IPS DF 6.9 (cell line): ENCODE measurements around the gene JAML.

Source experiments
- DNase-seq: peaks from one replicate; pipeline ENCODE4 v3.0.0-alpha.2; 2013; ENCODE audit warnings: low read depth, low spot score
- H3K27ac ChIP-seq: one replicate; pipeline ENCODE4 v1.5.1; 2013; ENCODE audit warnings: low read length, control low read depth
- H3K27me3 ChIP-seq: 2 replicates; pipeline ENCODE4 v1.6.1; 2013; ENCODE audit warnings: mild to moderate bottlenecking, low read length; ENCODE audit not compliant: control insufficient read depth, insufficient read depth
- H3K36me3 ChIP-seq: 2 replicates; pipeline ENCODE4 v1.6.1; 2013; ENCODE audit warnings: low read length; ENCODE audit not compliant: control insufficient read depth, insufficient read depth
- H3K4me1 ChIP-seq: 2 replicates; pipeline ENCODE4 v1.6.1; 2013; ENCODE audit warnings: low read length; ENCODE audit not compliant: control insufficient read depth, insufficient read depth
- H3K4me3 ChIP-seq: 2 replicates; pipeline ENCODE4 v1.5.1; 2013; ENCODE audit warnings: mild to moderate bottlenecking, low read length
- H3K9me3 ChIP-seq: 2 replicates; pipeline ENCODE4 v1.6.1; 2013; ENCODE audit warnings: low read length, inconsistent platforms; ENCODE audit not compliant: control insufficient read depth, insufficient read depth
- WGBS: extraction: QIAGEN DNeasy Blood & Tissue Kit; methylation state at CpG from one replicate; pipeline ENCODE4 v1.1.7; 2013; ENCODE audit warnings: mixed read lengths, missing lambda C conversion rate; ENCODE audit not compliant: insufficient read length, insufficient coverage; 5-methylcytosine and 5-hydroxymethylcytosine counted together

The JAML gene

GRCh38 chr11:118240999-118241763, 16.4 kb upstream of the JAML start:
- DNase-seq: no peak
- Histone ChIP-seq H3K36me3 (no peaks in the 10 kb centered on the region), H3K27ac (no peak overlapping the region), H3K27me3 (no peaks in the 10 kb centered on the region; the same call in 1 of the 2 replicates), H3K9me3 (no peaks in the 10 kb centered on the region), H3K4me1 (no peaks in the 10 kb centered on the region; the same call in 1 of the 2 replicates), H3K4me3 (no peak overlapping the region)
- no CpG with 5 or more reads among the region's 9 CpGs for WGBS

DNA sequence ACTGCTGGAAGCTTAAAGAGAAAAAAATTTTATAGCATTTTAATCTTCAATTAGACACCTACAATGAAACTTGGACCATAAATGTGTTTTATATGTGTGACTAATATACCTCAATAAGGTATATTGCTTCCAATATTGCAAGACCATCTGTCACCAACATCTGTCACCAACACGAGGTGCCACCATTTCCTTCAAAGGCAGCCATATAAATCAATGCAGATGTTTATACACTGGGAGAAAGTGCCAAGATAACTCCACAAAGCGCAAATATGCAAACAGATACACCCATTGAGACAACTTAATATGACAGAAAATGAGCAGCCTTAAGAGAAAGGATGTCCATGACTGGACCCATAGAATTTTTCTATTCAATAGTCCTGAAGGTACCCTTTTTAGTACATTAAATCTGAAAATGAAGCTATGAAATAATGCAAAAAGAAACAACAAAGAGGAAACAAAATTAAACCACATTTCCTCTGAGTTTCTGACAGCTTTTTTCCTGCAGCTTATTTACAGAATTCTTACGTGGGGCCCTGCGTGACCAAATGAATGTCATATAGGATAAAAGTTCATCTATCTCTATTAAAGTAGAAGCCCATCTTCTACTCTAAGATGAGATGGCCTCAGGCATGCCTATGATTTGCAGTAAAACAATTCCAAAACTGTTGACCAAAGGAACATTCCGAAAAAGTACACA, 14.8 kb upstream of the JAML start:
- DNase-seq: no peak
- no peaks in the 10 kb centered on the region; the same call in 1 of the 2 replicates for H3K27me3 ChIP-seq
- no CpG with 5 or more reads among the region's 5 CpGs for WGBS
- H3K4me1 ChIP-seq: no peaks in the 10 kb centered on the region; the same call in 1 of the 2 replicates
- no peaks in the 10 kb centered on the region for H3K9me3 ChIP-seq
- no peak overlapping the region for H3K4me3 ChIP-seq
- no peak overlapping the region for H3K27ac ChIP-seq
- H3K36me3 ChIP-seq: no peaks in the 10 kb centered on the region

- H3K9me3 ChIP-seq: no peaks in the 10 kb centered on the region
- H3K4me3 ChIP-seq: no peak overlapping the region
- H3K27me3 ChIP-seq: no peaks in the 10 kb centered on the region; the same call in 1 of the 2 replicates
- H3K36me3 ChIP-seq: no peaks in the 10 kb centered on the region
- no CpG with 5 or more reads among the region's 1 CpG for WGBS
- DNase-seq: no peak
- no peaks in the 10 kb centered on the region; the same call in 1 of the 2 replicates for H3K4me1 ChIP-seq
- no peak overlapping the region for H3K27ac ChIP-seq
Observed at GRCh38 chr11:118238929-118239328, 14.1 kb upstream of the JAML start.

- no peak overlapping the region for H3K27ac ChIP-seq
- no peak for DNase-seq
- WGBS: no CpG with 5 or more reads among the region's 2 CpGs
Observed at GRCh38 chr11:118238421-118238820, 13.6 kb upstream of the JAML start.

GRCh38 chr11:118236170-118236569, 11.4 kb upstream of the JAML start:
- no peak overlapping the region for H3K27ac ChIP-seq
- no peaks in the 10 kb centered on the region for H3K36me3 ChIP-seq
- no peaks in the 10 kb centered on the region; the same call in 1 of the 2 replicates for H3K4me1 ChIP-seq
- no peak for DNase-seq
- no peaks in the 10 kb centered on the region for H3K9me3 ChIP-seq
- no CpG with 5 or more reads among the region's 2 CpGs for WGBS
- no peak overlapping the region for H3K4me3 ChIP-seq
- no peaks in the 10 kb centered on the region; the same call in 1 of the 2 replicates for H3K27me3 ChIP-seq

More at GRCh38 chr11:118238421-118238820, 13.6 kb upstream of the JAML start:
- Histone ChIP-seq H3K4me3 (no peak overlapping the region), H3K36me3 (no peaks in the 10 kb centered on the region), H3K27me3 (no peaks in the 10 kb centered on the region; the same call in 1 of the 2 replicates), H3K4me1 (no peaks in the 10 kb centered on the region; the same call in 1 of the 2 replicates), H3K9me3 (no peaks in the 10 kb centered on the region)

DNA sequence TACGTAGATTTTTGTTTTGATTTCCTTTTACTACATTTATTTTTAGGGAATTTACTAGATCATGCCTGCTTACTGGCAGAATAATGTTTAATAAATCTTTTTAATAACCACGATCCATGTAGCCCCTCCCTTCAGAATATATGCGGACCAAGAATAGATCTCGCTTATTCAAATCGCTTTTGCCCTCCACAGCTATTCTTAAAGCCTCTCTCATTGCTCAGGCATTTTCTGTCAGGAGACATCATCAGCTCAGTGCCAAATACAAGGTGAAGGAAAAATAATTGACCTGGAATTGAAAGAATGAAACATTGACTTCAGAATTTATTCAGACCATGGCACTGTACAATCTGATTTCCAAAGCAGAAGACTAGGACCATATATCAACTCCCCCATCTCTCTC, 10.0 kb upstream of the JAML start:
- H3K4me1 ChIP-seq: no peaks in the 10 kb centered on the region; the same call in 1 of the 2 replicates
- no peak overlapping the region for H3K27ac ChIP-seq
- H3K9me3 ChIP-seq: no peaks in the 10 kb centered on the region
- no peaks in the 10 kb centered on the region for H3K36me3 ChIP-seq
- no CpG with 5 or more reads among the region's 5 CpGs for WGBS
- DNase-seq: no peak
- H3K27me3 ChIP-seq: no peaks in the 10 kb centered on the region; the same call in 1 of the 2 replicates
- no peak overlapping the region for H3K4me3 ChIP-seq

- no CpG with 5 or more reads among the region's 1 CpG for WGBS
- no peaks in the 10 kb centered on the region for H3K36me3 ChIP-seq
- H3K4me1 ChIP-seq: no peaks in the 10 kb centered on the region; the same call in 1 of the 2 replicates
Observed at GRCh38 chr11:118233850-118234249, 9.0 kb upstream of the JAML start.

GRCh38 chr11:118233377-118233776, 8.6 kb upstream of the JAML start:
- WGBS: no CpG with 5 or more reads among the region's 5 CpGs
- Histone ChIP-seq H3K9me3 (no peaks in the 10 kb centered on the region), H3K4me3 (no peak overlapping the region), H3K27me3 (no peaks in the 10 kb centered on the region; the same call in 1 of the 2 replicates), H3K27ac (no peak overlapping the region), H3K4me1 (no peaks in the 10 kb centered on the region), H3K36me3 (no peaks in the 10 kb centered on the region)
- no peak for DNase-seq

More at GRCh38 chr11:118233850-118234249, 9.0 kb upstream of the JAML start:
- H3K4me3 ChIP-seq: no peak overlapping the region
- DNase-seq: no peak
- no peaks in the 10 kb centered on the region; the same call in 1 of the 2 replicates for H3K27me3 ChIP-seq
- no peaks in the 10 kb centered on the region for H3K9me3 ChIP-seq
- H3K27ac ChIP-seq: no peak overlapping the region

DNA sequence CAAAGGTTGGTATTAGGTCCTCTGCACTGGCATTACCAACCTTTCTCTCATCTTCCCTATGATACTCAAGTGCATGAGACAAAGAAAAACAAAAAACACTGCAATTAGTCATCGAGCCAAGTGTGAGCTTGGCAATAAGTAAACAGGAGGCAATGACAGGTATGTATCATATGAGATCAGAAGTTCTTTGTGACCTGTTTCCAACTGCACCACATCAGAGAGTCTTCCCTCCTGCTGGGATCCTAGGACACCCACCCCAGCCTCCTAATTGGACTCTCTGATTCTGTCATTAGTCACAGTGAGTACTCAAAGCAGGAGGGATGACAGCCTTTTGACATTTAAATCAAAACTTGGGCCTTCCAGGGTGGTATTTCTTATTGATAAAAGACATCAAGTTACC, 7.8 kb upstream of the JAML start:
- Histone ChIP-seq H3K4me3 (no peak overlapping the region), H3K27me3 (no peaks in the 10 kb centered on the region; the same call in 1 of the 2 replicates), H3K9me3 (no peaks in the 10 kb centered on the region), H3K36me3 (no peaks in the 10 kb centered on the region), H3K4me1 (no peaks in the 10 kb centered on the region), H3K27ac (no peak overlapping the region)
- WGBS: no CpG with 5 or more reads among the region's 1 CpG
- DNase-seq: no peak

GRCh38 chr11:118231461-118231860, 6.7 kb upstream of the JAML start:
- Histone ChIP-seq H3K9me3 (no peaks in the 10 kb centered on the region), H3K27ac (no peak overlapping the region), H3K36me3 (no peaks in the 10 kb centered on the region), H3K4me1 (no peaks in the 10 kb centered on the region), H3K4me3 (no peak overlapping the region), H3K27me3 (no peaks in the 10 kb centered on the region)
- no peak for DNase-seq
